Vagina (tissue), 2 donors: ENCODE data around the gene MITD1. TPM values are rescaled to one million over a fixed set of nuclear protein-coding genes. Genes with fewer than 3 reads are reported as not detected.

ENCODE experiments used
- DNase-seq, 2 donors: peaks; one replicate each; pipeline ENCODE4 v3.0.0-alpha.2; 2017; ENCODE audit errors: extremely low spot score in 2 of 2
- H3K27ac ChIP-seq: fragments of 200-600 bp; sonication (generic); one replicate; pipeline ENCODE4 v1.5.1; 2019
- H3K27me3 ChIP-seq: fragments of 200-600 bp; sonication (generic); one replicate; pipeline ENCODE4 v1.5.1; 2019
- H3K36me3 ChIP-seq, 2 donors: fragments of 200-600 bp; sonication (generic); one replicate each; pipeline ENCODE4 v1.5.1; 2017 to 2019
- H3K4me1 ChIP-seq: fragments of 200-600 bp; sonication (generic); one replicate; pipeline ENCODE4 v1.5.1; 2019
- H3K4me3 ChIP-seq, 2 donors: fragments of 200-600 bp; sonication (generic); 1 replicate in 1 of 2; 2 replicates in 1 of 2; pipeline ENCODE4 v1.5.1; 2016 to 2019
- H3K9me3 ChIP-seq: fragments of 200-600 bp; sonication (generic); one replicate; pipeline ENCODE4 v1.5.1; 2019
- CTCF ChIP-seq, 3 experiments: fragments of 450-650 bp in 2 of 3; fragments of 200-600 bp in 1 of 3; sonication (generic) in 1 of 3; IDR thresholded peaks; one replicate each; pipeline ENCODE4 v1.5.1; 2017 to 2019; ENCODE audit warnings: antibody characterized with exemption in 3 of 3, mild to moderate bottlenecking in 2 of 3, moderate library complexity in 2 of 3
- POLR2A ChIP-seq, 2 donors: fragments of 450-650 bp; IDR thresholded peaks; one replicate each; pipeline ENCODE4 v1.6.1; 2017; ENCODE audit warnings: antibody characterized with exemption in 2 of 2, mild to moderate bottlenecking in 2 of 2, moderate library complexity in 2 of 2
- POLR2AphosphoS5 ChIP-seq, 2 donors: sonication (generic); formaldehyde crosslinking; IDR thresholded peaks; one replicate each; pipeline ENCODE4 v1.9.0; 2017; ENCODE audit warnings: antibody characterized with exemption in 2 of 2, mild to moderate bottlenecking in 2 of 2, low read depth in 1 of 2; ENCODE audit not compliant: insufficient read depth in 1 of 2
- intact Hi-C: fragments of 100-400 bp; cut with DNase I; formaldehyde crosslinking; loops from one replicate; pipeline ENCODE4 v1.15.1; 2023
- total RNA-seq: library from RNA; depleted of rRNA; stranded (reverse); fragments of >200 nt; gene quantifications from one replicate; pipeline ENCODE4 v1.2.3, GENCODE V29; 2016

The MITD1 gene
- total RNA-seq = 23.3 TPM

DNA sequence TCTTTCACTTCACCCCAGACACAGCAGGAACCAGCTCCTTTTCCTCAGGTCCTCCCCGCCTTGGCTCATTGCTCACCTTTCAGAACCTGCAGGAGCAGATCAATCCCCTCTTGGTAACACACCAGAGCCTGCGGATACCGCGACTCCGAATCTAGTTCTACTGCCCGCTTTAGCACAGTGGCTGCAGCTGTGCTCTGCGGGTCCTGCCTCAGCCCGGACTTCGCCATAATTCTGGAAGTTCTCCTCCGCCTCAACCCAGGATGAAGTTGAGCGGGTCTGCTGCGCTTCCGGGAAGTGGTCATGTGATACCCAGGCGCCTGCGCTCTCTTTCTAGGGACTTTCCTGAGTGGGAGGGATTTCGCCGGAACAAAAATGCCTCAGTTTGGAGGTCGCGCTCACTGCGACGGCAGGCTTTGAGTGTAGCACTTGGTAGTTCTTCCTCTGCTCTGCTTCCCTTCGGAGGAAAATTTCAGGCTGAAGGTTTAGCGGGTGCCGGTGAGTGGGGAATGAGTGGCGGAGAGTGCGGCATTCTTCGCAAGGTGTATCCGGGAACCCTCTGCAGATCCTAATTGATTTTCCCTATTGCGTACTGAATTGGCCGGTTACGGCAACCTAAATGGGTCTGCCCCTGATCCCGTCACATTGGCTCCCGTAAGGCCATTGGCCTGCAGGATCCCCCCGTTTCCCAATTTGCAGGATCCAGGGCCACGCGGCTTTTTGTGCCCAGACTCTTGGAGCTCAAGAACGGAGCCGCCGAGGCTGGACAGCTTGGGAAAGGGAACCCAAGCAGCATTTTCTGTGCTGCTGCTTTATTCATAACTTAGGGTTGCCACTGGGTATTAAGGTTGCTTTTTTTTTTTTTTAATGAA lies at the start of gene MITD1, which contains the start of gene MRPL30:
Gene MITD1, minus strand, starts transcription at position 304 of the 869 bp plus-strand sequence. Its CDS starts 77 bp downstream, at position 227.
Gene MRPL30, plus strand, starts transcription at position 430 of the 869 bp plus-strand sequence. CDS start 5,020 bp downstream, outside the sequence.
- Histone ChIP-seq H3K9me3 (no peaks in the 10 kb centered on the region), H3K27ac (peak within 1 kb of the TSS; percentile 44), H3K36me3 (no peaks in the 10 kb centered on the region), H3K4me1 (peaks cover 45% of the 10 kb centered on the region), H3K27me3 (no peaks in the 10 kb centered on the region), H3K4me3 (peak within 1 kb of the TSS; percentile 59 to 70)
- TF ChIP-seq POLR2A (IDR thresholded peaks at IDR 0.05) (peak in 1 of 2 donors; percentile 21), CTCF (IDR thresholded peaks at IDR 0.05) (no peak), POLR2AphosphoS5 (IDR thresholded peaks at IDR 0.05; ENCODE audit: insufficient read depth in 1 of 2, low read depth in 1 of 2) (peak; percentile 90 to 98)
- DNase-seq = peak; percentile 94 to 97
- intact Hi-C loops = loop anchor here (10.0 kb wide), 1 partner anchor 1476 kb away; no protein-coding TSS in a partner anchor

DNA sequence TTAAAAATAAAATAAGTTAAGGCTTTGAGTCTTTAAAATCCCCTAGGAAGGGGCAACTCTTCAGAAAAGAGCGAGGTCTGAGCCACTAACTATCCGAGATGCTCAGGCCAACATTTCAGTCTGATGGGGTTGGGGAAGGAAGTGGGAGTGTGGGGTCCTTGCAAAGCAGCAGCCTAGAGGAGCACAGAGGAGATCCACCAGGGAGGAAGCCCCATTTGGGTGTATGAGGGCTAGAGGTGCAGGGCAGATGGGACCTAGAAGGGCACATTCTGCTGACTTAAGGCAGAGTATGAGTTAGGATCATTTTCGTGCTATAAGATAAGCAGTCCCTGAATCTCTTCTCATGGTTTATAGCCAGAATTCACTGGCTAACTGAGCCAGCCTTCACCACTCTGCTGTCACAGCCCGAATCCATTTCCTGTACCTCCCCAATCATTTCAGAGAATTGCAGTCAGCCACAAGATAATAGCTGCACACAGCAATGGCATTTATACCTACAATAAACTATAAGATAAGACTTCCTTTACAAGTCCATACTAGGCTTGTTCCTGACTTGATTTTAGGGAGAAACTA lies 37.2 kb upstream of the MITD1 start:
- Histone ChIP-seq H3K4me1 (no peaks in the 10 kb centered on the region), H3K27ac (no peak overlapping the region), H3K4me3 (no peak overlapping the region), H3K36me3 (no peaks in the 10 kb centered on the region), H3K27me3 (no peaks in the 10 kb centered on the region), H3K9me3 (no peaks in the 10 kb centered on the region)
- TF ChIP-seq CTCF (IDR thresholded peaks at IDR 0.05) = no peak
- DNase-seq = no peak
- intact Hi-C loops = no loop called here

- Histone ChIP-seq H3K4me3 (no peak overlapping the region), H3K9me3 (no peaks in the 10 kb centered on the region), H3K36me3 (no peaks in the 10 kb centered on the region), H3K27me3 (no peaks in the 10 kb centered on the region), H3K4me1 (no peaks in the 10 kb centered on the region), H3K27ac (no peak overlapping the region)
- no peak for DNase-seq
- intact Hi-C loops = no loop called here
- TF ChIP-seq POLR2AphosphoS5 (IDR thresholded peaks at IDR 0.05; ENCODE audit: insufficient read depth in 1 of 2, low read depth in 1 of 2) (no peak), CTCF (IDR thresholded peaks at IDR 0.05) (no peak), POLR2A (IDR thresholded peaks at IDR 0.05) (no peak)
Observed at GRCh38 chr2:99216096-99216495, 35.2 kb upstream of the MITD1 start.

DNA sequence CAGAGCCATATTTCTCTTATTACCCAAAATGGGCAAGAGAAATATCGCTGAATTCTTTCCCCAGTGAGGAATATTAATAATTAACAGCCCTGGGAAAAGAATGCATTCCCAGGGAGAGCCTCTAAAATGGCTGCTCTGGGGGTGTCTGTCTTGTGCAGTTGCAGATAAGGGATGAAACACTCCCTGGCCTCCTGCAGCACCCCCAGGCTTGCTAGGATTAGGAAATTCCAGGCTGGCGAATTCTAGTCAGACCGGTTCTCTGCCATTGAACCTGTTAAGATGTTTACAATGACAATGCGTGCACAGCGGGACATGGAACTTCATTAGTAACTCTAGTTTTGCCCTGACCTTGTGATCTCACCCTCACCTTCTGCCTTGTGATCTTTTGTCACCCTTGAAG lies 24.6 kb upstream of the MITD1 start:
- no peak overlapping the region for H3K27ac ChIP-seq
- H3K9me3 ChIP-seq = no peaks in the 10 kb centered on the region
- intact Hi-C loops = no loop called here
- H3K36me3 ChIP-seq = no peaks in the 10 kb centered on the region
- TF ChIP-seq POLR2A (IDR thresholded peaks at IDR 0.05) (no peak), CTCF (IDR thresholded peaks at IDR 0.05) (no peak), POLR2AphosphoS5 (IDR thresholded peaks at IDR 0.05; ENCODE audit: insufficient read depth in 1 of 2, low read depth in 1 of 2) (no peak)
- no peaks in the 10 kb centered on the region for H3K4me1 ChIP-seq
- no peak for DNase-seq
- H3K27me3 ChIP-seq = no peaks in the 10 kb centered on the region
- H3K4me3 ChIP-seq = no peak overlapping the region
